HuH-7.5 (cell line): ENCODE measurements around the gene PRDM7.
"Not testable (repeated sequence)": the region's sequence is repeated elsewhere in the genome, so short reads cannot be mapped to it uniquely, and the experiment has no call there.

ENCODE experiments used
- DNase-seq: peaks from one replicate; pipeline ENCODE4 v3.0.0; 2011; ENCODE audit warnings: low spot score

The PRDM7 gene

DNA sequence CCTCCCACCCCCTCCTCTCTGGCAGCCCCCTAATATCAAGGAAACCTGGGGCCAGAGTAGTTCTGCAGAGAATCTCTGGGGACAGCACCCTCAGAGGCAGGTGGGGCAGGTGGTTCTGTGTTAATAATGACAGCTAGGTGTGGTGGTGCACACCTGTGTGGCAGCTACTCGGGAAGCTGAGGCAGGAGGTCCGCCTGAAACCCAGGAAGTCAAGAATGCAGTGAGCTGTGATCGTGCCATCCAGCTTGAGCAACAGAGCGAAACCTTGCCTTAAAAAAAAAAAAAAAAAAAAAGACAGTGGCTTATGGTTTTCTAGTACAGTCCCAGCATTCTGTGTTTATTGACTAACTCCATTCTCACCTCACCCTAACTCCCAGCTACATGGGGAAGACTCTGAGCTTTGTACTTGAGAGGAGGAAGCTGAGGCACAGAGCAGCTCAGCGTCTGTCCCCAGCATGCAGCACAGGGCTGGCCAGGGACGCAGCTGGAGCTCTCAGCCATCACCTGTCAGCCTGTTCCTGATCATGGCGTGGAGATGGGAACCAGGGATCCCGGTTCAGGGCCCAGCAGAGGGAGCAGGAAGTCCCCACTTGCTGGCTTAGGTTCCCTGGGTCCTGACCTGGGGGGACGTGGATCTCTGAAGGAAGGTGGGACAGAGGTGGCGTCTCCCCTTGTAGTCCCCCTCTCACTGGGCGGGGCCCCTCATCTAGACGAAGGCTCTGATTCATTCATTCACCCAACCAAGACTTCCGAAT, 64.0 kb downstream of the PRDM7 start:
- DNase-seq, result no peak

DNA sequence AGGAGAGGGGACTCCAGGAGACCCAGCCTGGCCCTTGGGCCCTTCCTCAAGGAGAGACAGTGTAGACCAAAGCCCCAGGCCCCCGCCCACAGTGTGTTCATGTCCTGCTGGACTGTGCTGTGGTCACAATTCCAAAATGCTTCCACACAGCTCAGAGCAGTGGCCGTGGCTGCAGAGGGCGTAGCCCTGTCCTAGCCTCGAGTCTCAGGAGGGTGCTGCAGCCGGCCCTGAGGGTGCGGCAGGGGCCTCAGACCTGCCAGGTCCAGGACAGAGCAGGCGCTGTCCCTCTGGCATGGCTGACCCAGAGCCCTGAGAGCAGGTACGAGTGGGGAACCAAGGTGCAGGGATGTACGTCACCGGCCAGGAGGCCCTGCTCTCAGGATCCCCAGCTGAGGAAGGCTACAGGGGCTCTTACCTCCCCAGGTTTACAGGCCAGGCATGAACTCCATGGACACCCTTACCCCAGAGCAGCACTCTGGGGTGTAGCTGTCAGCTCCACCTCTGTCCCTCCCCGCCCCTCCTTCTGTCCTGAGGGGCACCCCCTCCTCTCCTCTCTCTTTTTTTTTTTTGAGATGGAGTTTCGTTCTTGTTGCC, 65.1 kb downstream of the PRDM7 start:
- no peak for DNase-seq

DNA sequence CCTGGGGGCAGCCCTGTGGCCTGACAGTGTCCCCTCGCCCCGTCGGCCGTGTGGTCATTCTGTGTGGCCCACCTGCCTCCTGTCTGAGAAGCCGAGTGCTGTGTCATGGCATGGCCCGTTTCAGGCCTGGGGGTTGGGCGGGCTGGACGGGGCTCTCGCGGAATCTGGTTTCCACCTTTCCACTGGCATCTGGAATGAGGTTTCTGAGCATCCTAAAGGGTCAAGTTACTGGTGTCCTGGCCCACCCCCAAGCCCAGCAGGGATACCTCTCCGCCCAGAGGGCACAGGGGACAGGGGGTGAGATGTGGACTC, 65.7 kb downstream of the PRDM7 start:
- DNase-seq, result no peak

DNA sequence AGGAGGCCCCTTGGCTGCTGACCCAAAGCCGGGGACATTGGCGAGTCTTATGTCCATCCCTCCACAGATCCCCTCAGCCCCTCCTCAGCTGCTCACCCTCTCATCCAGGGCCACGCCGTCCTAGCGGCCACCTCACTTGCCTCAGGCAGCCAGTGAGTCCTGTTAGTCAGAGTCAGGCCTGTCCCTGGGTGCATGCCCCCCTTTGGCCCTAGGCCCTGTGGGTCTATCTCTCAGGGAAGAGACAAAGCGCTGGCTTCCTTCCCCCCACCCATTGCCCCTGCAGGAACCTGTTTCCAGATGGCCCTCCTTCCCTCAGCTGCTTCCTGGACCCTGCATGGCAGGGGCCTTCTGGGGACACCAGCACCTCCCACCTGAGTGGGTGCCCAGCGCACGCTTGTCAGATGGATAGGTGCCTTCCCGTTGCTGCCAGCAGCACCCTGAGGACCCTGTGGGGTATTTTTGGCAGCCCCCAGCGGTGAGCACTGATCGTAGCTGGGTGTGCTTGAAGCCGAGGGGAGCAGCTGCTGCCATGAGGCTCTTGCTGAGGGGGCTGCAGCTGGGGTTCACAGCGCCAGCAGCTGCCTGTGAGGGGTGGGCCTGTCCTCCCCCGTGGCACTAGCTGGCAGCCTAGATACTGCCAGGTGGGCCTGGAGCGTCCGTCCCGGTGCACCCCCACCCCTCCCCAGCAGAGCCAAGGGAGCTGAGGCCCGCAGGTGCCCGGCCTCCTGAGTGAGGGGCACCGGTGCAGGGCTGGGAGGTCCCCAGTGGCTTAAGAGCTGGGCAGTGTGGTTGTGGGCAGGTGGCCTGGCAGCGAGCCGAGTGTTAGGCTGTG, 66.2 kb downstream of the PRDM7 start:
- no peak for DNase-seq

DNA sequence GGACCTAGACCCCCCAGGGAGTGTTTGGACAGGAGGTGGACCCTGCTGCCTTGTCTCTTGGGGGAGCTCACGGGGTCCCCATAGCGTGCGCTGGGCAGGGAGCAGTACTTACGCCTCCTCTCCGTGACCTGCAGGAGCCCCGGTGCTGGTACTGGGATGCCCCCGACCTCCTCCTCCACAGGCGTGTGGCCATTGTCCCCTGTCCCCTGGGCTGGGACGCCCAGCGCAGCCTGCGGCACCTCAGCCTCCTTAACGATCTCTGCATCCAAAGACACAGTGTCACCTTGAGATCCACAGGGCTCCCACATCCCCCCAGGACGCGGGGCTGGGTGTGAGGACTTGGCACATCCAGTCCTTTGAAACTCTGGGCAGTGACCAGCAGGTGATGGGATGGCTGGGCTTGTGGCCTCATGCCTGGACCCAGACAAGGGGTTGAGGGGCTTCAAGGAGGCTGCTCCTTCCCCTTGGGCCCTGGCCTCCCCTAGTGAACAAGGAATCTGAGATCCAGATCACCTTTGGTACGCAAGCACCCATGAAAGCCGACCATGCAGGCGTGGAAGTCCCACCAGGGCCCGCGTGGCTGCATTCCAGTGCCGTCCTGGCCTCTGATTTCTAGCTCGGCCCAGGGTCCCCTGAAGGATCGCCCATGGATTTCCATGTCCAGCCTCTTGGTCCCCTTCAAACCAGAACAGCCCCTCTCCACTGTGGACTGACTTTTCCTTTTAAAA, 67.8 kb downstream of the PRDM7 start:
- DNase-seq, result no peak

DNA sequence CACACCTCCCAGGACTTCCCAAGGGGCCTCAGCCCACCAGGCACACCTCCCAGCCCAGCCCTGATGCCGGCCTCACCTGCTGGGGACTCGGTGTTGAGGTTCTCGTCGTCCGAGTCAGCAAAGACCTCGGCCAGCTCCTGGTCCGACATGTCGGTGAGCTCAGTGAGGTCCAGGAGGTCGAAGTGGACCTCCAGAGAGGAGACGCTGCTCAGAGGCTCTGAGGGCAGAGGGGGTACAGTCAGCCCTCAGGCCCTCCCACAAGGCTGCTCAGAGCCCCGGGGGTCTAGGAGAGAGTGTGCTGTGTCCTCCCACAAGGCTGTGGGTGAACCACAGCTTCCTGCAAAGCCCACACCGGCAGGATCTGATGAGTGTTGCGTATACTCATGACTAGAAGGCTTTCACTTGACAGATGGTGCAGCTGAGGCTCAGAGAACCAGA, 68.4 kb downstream of the PRDM7 start:
- DNase-seq, result no peak

DNA sequence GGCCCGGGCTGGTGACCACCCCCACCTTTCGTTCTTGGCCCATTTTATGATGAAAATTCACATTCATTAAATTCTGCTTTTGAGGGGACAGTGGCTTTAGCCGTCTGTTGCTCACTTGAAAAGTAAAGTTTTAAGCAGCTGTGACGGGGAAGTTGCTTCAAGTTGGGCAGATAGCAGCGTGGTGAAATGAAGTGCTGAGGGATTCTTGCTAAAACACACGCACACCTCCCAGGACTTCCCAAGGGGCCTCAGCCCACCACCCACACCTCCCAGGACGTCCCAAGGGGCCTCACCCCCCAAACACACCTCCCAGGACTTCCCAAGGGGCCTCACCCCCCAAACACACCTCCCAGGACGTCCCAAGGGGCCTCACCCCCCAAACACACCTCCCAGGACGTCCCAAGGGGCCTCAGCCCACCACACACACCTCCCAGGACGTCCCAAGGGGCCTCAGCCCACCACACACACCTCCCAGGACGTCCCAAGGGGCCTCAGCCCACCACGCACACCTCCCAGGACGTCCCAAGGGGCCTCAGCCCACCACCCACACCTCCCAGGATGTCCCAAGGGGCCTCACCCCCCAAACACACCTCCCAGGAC, 69.4 kb downstream of the PRDM7 start:
- not testable (repeated sequence) for DNase-seq

DNA sequence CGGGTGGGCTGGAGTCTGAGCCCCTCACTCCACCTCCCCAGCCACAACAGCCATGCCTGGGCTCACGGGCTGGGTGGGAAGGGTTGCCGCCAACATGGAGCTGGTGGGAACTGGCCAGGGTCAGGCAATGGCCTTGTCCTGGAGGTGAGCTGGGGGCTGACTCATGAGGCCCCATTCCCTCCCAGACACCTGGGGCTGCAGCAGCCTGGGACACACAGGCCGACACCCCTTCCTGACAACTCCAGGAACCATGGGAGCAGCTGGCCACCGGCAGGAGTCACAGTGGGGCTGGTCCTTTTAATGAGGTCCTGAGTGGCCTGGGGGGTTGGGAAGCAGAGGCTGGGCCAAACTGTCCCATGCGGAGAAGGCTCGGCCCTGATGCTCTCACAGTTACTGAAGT, 70.1 kb downstream of the PRDM7 start:
- DNase-seq, result no peak
